Embryonic facial prominence (tissue), 1 donor: Measurements from ENCODE around the gene MFGE8.
A peak's percentile ranks its signal among the peaks of the same experiment; 100 is the strongest.

ENCODE experiments used
- DNase-seq: peaks from one replicate; pipeline ENCODE4 v3.0.0-alpha.2; 2016; ENCODE audit errors: extremely low spot score

MFGE8 gene

DNA sequence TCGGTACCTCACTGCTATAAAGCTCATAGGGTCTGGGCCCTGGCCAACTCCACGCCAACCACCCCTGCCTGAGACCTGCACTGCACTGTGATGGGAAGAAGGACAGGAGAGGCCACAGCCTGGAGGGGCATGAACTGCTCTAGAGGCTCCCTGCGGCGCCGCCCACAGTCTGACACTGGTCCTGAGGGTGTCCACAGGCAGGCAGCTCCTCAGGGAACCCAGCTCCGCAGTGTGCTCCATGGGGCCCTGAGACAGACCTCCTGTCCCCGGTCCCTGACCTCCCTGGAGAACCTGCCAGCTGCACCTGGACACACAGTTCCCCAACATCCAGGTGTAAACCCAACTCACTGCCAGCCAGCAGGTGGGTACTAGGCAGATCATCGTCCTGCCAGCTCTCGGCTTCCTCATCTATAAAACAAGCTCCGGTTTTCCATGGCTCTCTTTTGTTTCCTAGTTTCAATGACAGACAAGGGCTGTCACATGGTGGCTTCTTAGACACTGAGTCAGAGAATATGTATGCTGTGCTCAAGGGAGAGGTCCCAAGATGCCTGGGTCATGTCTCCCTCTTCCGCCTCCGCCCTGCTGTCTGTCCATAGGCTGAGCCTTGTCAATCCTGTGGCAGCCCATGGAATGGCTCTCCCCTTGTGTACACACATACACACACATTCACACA, 12.7 kb downstream of the MFGE8 start:
- no peak for DNase-seq

GRCh38 chr15:88899251-88899650, 13.9 kb downstream of the MFGE8 start:
- DNase-seq = no peak

GRCh38 chr15:88898736-88899135, 14.4 kb downstream of the MFGE8 start:
- DNase-seq = no peak

DNA sequence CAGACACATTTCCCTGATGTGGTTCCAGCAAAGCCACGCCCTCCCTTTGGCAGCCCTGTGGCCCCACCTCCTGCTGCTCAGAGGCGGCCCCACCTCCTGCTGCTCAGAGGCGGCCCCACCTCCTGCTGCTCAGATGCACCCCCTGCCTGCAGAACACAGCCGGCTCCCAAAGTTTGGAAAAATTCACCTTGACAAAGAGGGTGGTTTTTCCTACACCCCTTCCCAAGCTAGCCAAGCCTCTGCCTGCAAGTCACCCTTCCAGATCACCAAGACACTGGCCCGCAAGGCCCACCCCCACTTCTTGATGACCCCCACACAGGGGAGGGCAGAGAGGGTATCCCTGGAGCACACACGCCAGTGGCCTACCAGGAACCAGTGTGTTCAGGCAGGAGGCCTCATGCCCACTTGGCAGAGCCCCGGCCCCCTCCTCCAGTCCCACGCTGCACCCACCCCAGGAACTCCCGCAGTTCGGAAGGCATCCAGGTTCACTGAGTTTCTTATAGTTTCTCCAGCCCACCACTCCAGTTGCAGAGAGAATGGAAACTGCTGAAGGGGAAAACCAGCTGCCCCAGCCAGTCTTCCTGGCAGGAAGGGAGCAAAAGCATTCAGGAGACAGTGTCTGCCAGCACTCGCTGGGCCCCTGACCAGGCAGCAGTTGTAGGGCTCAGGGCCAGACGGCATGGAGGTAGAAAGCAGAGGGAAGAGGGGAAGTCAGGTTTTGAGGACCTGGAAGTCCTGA, 15.6 kb downstream of the MFGE8 start:
- peak; percentile 50 for DNase-seq

DNA sequence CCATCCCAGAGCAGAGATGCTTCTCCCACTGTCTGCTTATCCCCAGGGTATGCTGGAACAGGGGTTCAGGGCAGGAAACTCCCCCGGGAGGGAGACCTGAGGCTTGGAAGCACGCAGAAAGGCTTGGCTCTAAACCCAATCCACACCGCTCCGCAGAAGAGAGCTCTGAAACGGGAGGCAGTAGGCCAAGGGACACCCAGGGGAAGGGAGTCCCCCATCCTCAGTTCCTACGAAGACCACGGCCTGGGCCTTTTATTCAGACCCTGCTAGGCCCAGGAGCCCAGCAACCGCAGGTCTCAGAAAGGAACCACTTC, 16.1 kb downstream of the MFGE8 start:
- DNase-seq = no peak

GRCh38 chr15:88896333-88897033, 16.7 kb downstream of the MFGE8 start:
- no peak for DNase-seq

DNA sequence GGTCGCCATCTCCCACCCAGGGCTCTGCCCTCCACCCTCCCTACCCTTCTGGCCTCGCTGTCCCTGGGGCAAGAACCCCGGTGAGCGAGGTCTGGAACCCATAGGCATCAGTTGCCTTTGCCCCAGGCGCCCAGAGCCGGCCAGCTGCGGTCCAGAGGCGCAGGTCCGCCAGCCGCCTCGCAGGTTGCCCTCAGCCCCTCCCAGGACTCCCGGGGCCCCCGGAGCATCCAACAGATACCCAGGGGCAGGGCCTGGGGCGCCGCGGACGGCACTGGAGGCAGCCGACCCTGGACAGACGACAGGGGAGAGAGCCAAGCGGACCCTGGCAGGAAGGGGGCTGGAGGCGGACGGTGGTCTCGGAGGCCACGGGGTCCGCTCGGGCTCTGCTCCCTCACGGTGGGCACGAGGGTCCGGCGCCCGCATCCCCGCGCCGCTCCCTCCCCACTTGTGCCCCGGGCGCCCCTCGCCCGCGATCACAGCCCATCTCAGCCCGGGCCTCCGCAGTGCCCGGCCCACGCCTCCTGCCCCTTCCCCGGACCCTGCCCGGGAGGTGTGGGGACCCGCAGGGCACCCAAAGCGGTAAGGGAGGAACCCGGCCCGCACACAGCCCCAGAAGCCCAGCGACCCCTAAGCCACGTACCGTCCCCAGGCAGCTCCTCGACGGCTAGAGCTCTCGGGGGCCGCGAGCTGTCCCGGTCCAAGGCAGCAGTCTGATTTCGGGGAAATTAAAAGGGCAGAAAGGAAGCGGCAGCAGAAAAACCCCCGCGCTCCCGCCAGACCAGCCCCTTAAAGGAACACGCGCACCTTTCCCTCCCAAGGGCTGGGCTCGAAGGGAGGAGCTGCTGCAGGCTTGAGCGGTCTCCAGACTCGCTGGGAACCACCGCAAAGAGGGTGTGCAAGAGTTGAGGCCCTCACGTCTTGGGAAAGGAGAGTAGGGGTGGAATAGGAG, 18.1 kb downstream of the MFGE8 start, which contains the start of gene HAPLN3:
TSS of gene HAPLN3 (minus strand) at position 726 of the 949 bp plus-strand sequence. CDS start 8,246 bp downstream, outside the sequence.
- no peak for DNase-seq

DNA sequence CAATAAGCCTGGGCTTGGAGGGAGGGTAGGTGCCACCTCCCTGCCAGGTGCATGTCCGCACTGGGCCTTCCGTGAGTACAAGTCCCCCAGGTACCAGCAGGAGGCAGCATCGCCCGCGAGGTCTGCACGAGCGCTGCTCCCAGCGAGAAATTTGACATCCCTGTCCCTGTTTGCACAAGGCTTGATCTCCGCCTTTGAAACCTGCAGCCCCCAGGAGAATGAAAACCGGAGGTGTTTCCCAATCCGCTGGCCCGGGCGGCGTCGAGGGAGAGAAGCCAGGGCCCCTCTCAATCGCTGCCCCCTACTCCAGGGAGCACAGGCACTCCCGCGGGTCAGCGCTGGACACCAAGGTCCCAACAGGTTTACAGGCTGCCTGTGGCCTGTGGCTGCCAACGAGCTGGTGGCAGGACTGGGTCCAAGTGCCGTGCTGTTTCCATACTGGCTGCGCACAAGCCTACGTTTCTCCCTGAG, 18.8 kb downstream of the MFGE8 start:
- DNase-seq = no peak

DNA sequence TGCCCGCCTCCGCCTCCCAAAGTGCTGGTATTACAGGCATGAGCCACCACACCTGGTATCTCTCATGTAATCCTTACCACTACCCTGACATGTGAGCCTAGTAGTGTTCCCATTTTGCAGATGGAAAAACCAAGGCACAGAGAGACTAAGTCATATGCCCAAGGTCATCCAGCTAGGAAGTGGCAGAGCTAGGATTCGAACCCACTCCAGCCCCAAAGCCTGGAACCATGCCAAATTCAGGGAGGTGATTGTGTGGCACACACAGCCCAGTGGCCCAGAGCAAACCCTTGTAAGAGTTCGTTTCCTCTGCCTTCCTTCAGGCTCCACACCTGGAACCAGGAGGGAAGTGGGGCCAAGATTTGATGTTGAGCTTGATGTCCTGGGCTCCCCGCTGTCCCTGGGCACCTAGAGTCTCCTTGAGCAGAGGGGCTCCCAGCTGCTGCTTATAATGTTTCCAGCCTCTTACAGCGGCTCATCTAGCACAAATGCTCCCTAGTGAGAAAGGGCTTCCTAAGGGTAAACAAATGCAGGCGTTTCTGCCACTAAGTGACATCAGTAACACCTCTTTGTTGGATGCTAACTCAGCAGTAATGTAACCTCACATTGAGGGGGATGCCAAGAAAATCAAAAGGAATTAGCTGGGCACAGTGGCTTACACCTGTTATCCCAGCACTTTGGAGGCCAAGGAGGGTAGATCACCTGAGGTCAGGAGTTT, 21.5 kb downstream of the MFGE8 start:
- DNase-seq = no peak

DNA sequence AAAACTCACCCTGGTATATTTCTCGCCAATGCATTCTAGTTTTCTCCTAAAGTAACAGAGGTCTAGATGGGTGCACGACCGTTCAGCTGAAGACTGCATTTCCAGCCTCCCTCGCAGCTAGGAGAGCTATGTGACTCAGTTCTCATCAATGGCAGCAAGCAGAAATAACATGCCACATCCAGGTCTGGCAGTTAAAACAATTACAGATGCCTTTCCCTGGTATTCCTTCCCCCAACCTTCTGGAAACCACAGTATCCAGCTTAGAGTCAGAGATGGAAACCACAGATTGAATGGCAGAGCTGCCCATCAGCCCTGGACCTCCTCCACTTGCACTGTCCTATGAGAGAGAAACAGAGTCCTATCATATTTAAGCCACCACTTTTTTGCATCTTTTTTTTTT, 22.7 kb downstream of the MFGE8 start:
- DNase-seq = no peak

GRCh38 chr15:88888719-88889118, 24.5 kb downstream of the MFGE8 start:
- DNase-seq = no peak

- DNase-seq = no peak
These were observed 26.1 kb downstream of the MFGE8 start for GRCh38 chr15:88887068-88887580.

GRCh38 chr15:88882785-88883184, 30.4 kb downstream of the MFGE8 start:
- no peak for DNase-seq

DNA sequence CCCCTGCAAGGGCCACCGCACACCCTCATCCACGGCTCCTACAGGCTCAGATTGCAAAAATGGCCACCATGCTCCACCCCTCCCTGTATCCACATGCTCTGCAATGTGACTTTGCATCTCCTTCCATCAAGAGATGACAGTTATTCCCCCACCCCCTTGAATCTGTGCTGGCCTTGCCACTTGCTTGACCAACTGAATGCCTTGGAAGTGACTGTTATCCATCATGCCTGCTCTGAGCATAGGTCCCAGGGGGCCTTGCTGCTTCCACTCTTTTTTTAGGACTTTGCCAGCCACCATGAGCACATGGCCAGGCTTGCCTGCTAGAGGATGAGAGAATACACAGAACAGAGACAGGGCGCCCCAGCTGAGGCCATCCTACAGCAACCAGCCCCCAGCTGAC, 31.4 kb downstream of the MFGE8 start:
- no peak for DNase-seq

DNA sequence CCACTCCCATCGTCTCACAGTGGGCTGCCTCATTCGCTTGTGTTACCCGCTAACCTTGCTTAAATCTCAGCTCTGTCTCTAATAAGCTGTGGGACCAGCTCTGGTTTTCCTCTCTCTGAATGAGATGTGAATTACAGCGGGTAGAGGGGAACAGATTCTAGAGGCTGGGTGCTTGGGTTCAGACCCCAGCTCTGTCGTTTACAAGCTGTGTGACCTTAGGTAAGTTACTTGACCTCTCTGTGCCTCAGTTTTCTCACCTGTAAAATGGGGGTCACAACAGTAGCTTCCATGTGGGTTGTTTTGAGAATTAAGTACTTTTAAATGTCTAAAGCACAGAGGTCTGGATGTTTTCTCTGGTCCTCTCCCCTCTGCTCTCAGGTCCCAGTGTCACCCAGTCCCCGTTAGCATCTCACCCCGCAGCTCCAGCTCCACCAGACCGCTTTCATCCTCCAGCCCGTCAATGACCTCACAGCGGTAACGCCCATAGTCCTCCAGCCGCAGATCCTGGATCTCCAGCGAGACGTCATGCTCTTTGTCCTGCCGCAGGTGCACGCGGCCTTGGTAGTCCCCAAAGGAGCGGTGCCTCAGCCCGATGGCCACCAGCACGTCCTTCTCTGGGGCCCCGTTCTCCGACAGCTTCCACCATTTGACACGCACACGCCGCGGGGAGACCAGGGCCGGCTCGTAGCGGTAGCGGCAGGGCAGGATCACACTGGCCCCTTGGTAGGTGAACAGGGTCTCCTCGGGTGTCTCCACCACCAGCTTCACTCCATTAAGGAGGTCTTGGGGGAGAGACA, 32.0 kb downstream of the MFGE8 start:
- no peak for DNase-seq

DNA sequence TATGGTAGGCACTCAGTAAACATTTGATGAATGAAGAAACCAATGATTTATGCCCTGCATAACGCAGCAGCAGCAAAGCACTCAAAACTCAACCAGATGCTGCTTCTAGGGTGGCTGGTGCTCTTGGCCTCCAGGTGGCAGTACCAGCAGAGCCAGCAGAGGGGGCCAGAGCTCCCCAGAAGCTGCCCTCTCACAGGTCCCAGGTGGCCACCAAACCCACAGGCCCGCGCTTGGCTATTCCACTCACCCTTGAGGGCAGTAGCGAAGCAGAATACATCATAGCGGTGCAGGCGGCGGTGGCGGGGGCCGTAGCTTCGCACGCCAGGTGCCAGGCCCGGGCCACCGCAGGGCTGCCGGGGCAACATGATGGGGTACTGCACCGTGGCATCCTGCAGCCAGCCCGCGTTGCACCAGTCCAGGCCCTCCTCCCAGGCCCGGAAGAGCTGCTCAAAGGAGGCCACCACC, 34.4 kb downstream of the MFGE8 start:
- DNase-seq = no peak

DNA sequence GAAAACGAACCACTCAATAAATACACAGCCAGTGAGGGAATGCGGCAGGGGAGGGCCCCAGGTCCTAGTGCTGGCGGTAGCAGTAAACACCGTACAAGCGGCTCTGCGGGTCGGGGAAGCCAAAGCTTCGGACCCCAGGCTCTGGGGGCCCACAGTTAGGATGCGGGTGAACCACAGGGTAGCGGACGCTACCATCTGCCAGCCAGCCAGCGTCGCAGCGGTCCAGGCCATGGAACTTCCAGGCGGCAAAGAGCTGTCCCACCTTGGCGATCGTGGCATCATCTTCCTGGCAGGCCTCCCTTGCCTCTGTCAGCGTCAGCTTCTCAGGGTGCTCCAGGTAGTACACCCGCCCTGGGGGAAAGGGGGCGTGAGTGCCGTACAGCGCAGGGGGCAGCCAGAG, 35.3 kb downstream of the MFGE8 start:
- DNase-seq = no peak

DNA sequence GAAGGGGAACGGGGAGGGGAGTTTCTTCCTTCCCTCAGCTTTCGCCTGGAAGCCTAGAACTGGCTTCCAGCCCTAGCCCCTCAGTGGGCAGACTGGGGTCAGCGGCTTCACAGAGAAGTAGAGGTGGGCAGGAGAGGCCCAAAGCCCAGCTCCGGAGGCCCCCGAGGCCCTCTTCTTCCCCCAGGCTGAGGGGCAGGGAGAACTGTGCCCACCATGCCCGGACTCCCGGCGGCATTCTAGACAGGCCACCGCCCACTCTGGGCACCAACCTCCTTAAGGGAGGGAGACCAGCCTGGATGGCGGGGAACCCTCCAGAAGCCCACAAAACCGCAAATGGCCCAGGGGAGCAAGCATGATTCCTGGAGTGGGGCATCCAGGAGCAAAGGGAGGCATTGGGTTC, 35.8 kb downstream of the MFGE8 start:
- DNase-seq = no peak

GRCh38 chr15:88876573-88876972, 36.6 kb downstream of the MFGE8 start:
- DNase-seq = no peak

DNA sequence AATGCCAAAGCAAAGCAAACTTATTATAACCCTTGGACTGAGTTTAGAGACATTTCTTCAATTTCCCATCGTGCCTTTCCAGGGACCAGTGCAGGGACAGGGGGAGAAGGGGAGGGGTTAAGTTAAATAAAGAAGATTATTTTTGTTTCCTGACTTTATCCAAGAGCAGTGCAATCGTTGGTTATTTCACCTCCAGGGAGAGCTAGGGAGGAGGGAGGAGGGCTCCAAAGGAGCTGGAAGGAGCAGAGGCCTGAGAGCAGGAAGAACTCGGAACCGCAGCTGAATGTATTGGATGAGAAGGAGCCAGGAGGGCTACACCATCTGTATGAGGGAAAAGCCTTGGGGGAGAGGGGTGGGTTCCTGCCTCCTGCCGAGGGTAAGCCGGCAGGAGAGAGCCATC, 38.5 kb downstream of the MFGE8 start:
- DNase-seq = no peak
